Endothelial cell of umbilical vein (primary cell): ENCODE measurements around the gene NF2. TPM values are rescaled to one million over a fixed set of nuclear protein-coding genes. Genes with fewer than 3 reads are reported as not detected.

Experiments
- BruUV-seq: library from RNA; stranded (reverse); fragments of 400-500 nt; replicated peaks from 2 replicates; lab custom pipeline; 2021; lab: Mats Ljungman, UMichigan
- CTCF ChIA-PET: fragments of 300-600, 350-600 bp; sonication (Branson Sonifier 250); formaldehyde crosslinking; loops from one replicate; lab custom pipeline; 2021; ENCODE audit warnings: antibody characterized with exemption, inconsistent platforms; lab: Charles Lee
- POLR2A ChIA-PET: fragments of 300-600, 350-600 bp; sonication (Branson Sonifier 250); formaldehyde crosslinking; loops from one replicate; lab custom pipeline; 2021; ENCODE audit warnings: antibody characterized with exemption, inconsistent platforms; lab: Charles Lee
- DNase-seq: peaks from one replicate; pipeline ENCODE4 v3.0.0-alpha.2; 2011; ENCODE audit warnings: low read depth, low spot score
- FAIRE-seq: peaks from 2 replicates; lab custom pipeline; 2011; peaks lifted over from hg19 to GRCh38; lab: Jason Lieb, UNC
- H2AFZ ChIP-seq: 2 replicates; pipeline ENCODE4 v1.6.0; 2012; ENCODE audit warnings: low read depth, low read length, control low read depth, inconsistent platforms
- H3K27ac ChIP-seq: 2 replicates; pipeline ENCODE4 v1.5.1; 2011; ENCODE audit warnings: low read depth, mild to moderate bottlenecking, control low read depth, low read length, moderate library complexity; ENCODE audit not compliant: insufficient read depth
- H3K27me3 ChIP-seq, 2 experiments: 2 replicates each; pipeline versions ENCODE4 v1.6.0 to v1.6.1; 2011; ENCODE audit warnings: low read length in 2 of 2, mixed read lengths in 1 of 2; ENCODE audit not compliant: control insufficient read depth in 2 of 2, insufficient read depth in 2 of 2
- H3K36me3 ChIP-seq, 2 experiments: 2 replicates in 1 of 2; 3 replicates in 1 of 2; pipeline ENCODE4 v1.5.1; 2011; ENCODE audit warnings: low read length in 2 of 2, mild to moderate bottlenecking in 1 of 2, moderate library complexity in 1 of 2; ENCODE audit not compliant: control insufficient read depth in 2 of 2, insufficient read depth in 2 of 2; ENCODE audit errors: extremely low read depth in 1 of 2
- H3K4me1 ChIP-seq: 3 replicates; pipeline ENCODE4 v1.5.1; 2011; ENCODE audit warnings: mild to moderate bottlenecking, low read length; ENCODE audit not compliant: control insufficient read depth, insufficient read depth; ENCODE audit errors: extremely low read depth
- H3K4me2 ChIP-seq: 2 replicates; pipeline ENCODE4 v1.6.1; 2011; ENCODE audit warnings: low read length, control low read depth, mixed read lengths; ENCODE audit not compliant: insufficient read depth
- H3K4me3 ChIP-seq, 3 experiments: fragments of 200-600 bp in 1 of 3; sonication (generic), shearing (Covaris generic) in 1 of 3; replicated peaks in 1 of 3; 2 replicates each; pipeline ENCODE4 v1.5.1; 2011 to 2016; ENCODE audit warnings: control low read depth in 3 of 3, low read length in 3 of 3, mild to moderate bottlenecking in 2 of 3, inconsistent platforms in 1 of 3, low read depth in 1 of 3, moderate library complexity in 1 of 3; ENCODE audit not compliant: insufficient read depth in 1 of 3
- H3K79me2 ChIP-seq: 2 replicates; pipeline ENCODE4 v1.6.0; 2012; ENCODE audit warnings: low read length, inconsistent platforms; ENCODE audit not compliant: control insufficient read depth, insufficient read depth
- H3K9ac ChIP-seq: replicated peaks from 2 replicates; pipeline ENCODE3; 2011; ENCODE audit warnings: low read length, control low read depth; ENCODE audit not compliant: insufficient read depth; ENCODE audit errors: extremely low read depth
- H3K9me1 ChIP-seq: replicated peaks from 3 replicates; pipeline ENCODE4 v1.6.0; 2011; ENCODE audit warnings: mild to moderate bottlenecking, low read length; ENCODE audit not compliant: control insufficient read depth, insufficient read depth; ENCODE audit errors: extremely low read depth
- H3K9me3 ChIP-seq: replicated peaks from 2 replicates; pipeline ENCODE4 v1.5.1; 2012; ENCODE audit warnings: low read length, inconsistent platforms; ENCODE audit not compliant: control insufficient read depth, insufficient read depth
- H4K20me1 ChIP-seq: replicated peaks from 2 replicates; pipeline ENCODE3; 2011; ENCODE audit warnings: mild to moderate bottlenecking, low read length; ENCODE audit not compliant: control insufficient read depth, insufficient read depth; ENCODE audit errors: extremely low read depth
- JUN ChIP-seq: IDR thresholded peaks from 2 replicates; pipeline ENCODE4 v1.6.1; 2011; ENCODE audit warnings: borderline replicate concordance, low read depth; ENCODE audit not compliant: insufficient read length, insufficient read depth
- MYC ChIP-seq: IDR thresholded peaks from one replicate; pipeline ENCODE4 v1.6.1; 2011; ENCODE audit warnings: mild to moderate bottlenecking, low read depth, low read length
- POLR2A ChIP-seq: IDR thresholded peaks from 2 replicates; pipeline ENCODE4 v1.6.1; 2012; ENCODE audit warnings: low read depth, mild to moderate bottlenecking, control low read depth, low read length
- dilution Hi-C: fragments of 300-500 bp; cut with MboI; formaldehyde crosslinking; loops from one replicate; pipeline ENCODE4 v1.15.0; 2019; ENCODE audit warnings: low sequenced_read_pairs; ENCODE audit not compliant: extremely low pct_ligation_motif_present
- intact Hi-C: fragments of 100-400 bp; cut with micrococcal nuclease; formaldehyde crosslinking; loops from one replicate; pipeline ENCODE4 v1.10.0; 2022
- polyA plus RNA-seq, 4 experiments: library from polyadenylated mRNA; depleted of rRNA in 3 of 4; stranded (reverse) in 3 of 4; unstranded in 1 of 4; fragments of >200 nt; gene quantifications; 2 replicates each; pipeline versions ENCODE4 v1.2.1 to v1.2.3, GENCODE V29; 2011 to 2012; ENCODE audit warnings: missing spikeins in 1 of 4
- total RNA-seq: library from RNA; stranded (reverse); gene quantifications from 2 replicates; pipeline ENCODE4 v1.2.3, GENCODE V29; 2021
- TF ChIP-seq, protein P1 (sequence below): IDR thresholded peaks from 2 replicates; pipeline ENCODE4 v1.6.1; 2011; ENCODE audit not compliant: insufficient read depth, insufficient read length
- TF ChIP-seq, protein P2 (sequence below), 2 donors: IDR thresholded peaks; 1 replicate in 1 of 2; 2 replicates in 1 of 2; pipeline ENCODE4 v1.5.1; 2011; ENCODE audit warnings: low read length in 2 of 2, mild to moderate bottlenecking in 2 of 2, moderate library complexity in 2 of 2, control low read depth in 1 of 2, inconsistent platforms in 1 of 2, low read depth in 1 of 2; ENCODE audit not compliant: insufficient read depth in 1 of 2; ENCODE audit errors: extremely low read depth in 1 of 2

NF2 gene
- total and polyA plus RNA-seq, 2 donors (not counting 3 experiments of a cell fraction or from before 2014, with no cell fraction given) = 27.8 to 115 TPM

DNA sequence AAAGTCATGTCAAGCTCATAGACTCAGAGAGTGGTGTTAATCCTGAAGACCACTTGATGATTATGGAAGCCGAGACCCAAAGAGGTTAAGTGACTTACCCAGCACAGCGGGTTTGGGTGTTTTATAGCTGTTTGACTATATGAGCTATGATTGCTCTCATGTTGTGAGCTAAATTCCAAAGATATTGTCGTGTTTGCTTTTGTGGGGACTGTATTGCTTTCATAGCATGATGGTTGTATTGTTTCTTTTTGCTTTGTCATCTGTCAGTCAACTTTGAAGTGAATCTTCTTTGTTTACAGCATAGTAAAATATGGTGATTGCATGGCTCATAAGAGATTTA lies 23.7 kb downstream of the NF2 start:
- CTCF ChIA-PET = interaction anchor here (0.6 to 3.7 kb wide), 8 partner anchors 8 to 378 kb away, joined by 3 to 57 read pairs (median 4); no protein-coding TSS in a partner anchor
- Histone ChIP-seq H3K9ac (no peak overlapping the region), H3K4me2 (no peak overlapping the region), H3K27ac (no peak overlapping the region), H3K36me3 (no peaks in the 10 kb centered on the region), H3K9me1 (no peaks in the 10 kb centered on the region), H2AFZ (no peak overlapping the region), H4K20me1 (no peaks in the 10 kb centered on the region), H3K79me2 (peaks cover 90% of the 10 kb centered on the region), H3K4me1 (peaks cover 78% of the 10 kb centered on the region), H3K4me3 (no peak overlapping the region), H3K27me3 (no peaks in the 10 kb centered on the region), H3K9me3 (no peaks in the 10 kb centered on the region)
- dilution Hi-C loops (no loop called here), intact Hi-C loops (loop anchor here (5.0 to 10.0 kb wide), 2 partner anchors 35 to 882 kb away; partner anchors contain the start of genes CHEK2 and HSCB)
- FAIRE-seq = no peak
- POLR2A ChIA-PET = no interaction called here
- TF ChIP-seq, protein P1, sequence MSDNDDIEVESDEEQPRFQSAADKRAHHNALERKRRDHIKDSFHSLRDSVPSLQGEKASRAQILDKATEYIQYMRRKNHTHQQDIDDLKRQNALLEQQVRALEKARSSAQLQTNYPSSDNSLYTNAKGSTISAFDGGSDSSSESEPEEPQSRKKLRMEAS = no peak
- TF ChIP-seq JUN = no peak
- no peak for TF ChIP-seq MYC
- no peak for TF ChIP-seq POLR2A
- TF ChIP-seq, protein P2, sequence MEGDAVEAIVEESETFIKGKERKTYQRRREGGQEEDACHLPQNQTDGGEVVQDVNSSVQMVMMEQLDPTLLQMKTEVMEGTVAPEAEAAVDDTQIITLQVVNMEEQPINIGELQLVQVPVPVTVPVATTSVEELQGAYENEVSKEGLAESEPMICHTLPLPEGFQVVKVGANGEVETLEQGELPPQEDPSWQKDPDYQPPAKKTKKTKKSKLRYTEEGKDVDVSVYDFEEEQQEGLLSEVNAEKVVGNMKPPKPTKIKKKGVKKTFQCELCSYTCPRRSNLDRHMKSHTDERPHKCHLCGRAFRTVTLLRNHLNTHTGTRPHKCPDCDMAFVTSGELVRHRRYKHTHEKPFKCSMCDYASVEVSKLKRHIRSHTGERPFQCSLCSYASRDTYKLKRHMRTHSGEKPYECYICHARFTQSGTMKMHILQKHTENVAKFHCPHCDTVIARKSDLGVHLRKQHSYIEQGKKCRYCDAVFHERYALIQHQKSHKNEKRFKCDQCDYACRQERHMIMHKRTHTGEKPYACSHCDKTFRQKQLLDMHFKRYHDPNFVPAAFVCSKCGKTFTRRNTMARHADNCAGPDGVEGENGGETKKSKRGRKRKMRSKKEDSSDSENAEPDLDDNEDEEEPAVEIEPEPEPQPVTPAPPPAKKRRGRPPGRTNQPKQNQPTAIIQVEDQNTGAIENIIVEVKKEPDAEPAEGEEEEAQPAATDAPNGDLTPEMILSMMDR (IDR thresholded peaks at IDR 0.05; ENCODE audit: extremely low read depth in 1 of 2, insufficient read depth in 1 of 2, low read depth in 1 of 2, low read length in 2 of 2) = no peak
- no peak for DNase-seq
- no TSS peak for BruUV-seq
